ENCODE data around the gene ACSL5. TPM values are rescaled to one million over a fixed set of nuclear protein-coding genes. Genes with fewer than 3 reads are reported as not detected.
"Not testable (repeated sequence)": the region's sequence is repeated elsewhere in the genome, so short reads cannot be mapped to it uniquely, and the experiment has no call there.

ACSL5 gene
- total RNA-seq, 2 experiments from 2014 or later, result 55.0 to 55.1 TPM

GRCh38 chr10:112360308-112361270, 13.3 kb upstream of the ACSL5 start:
- H3K9me3 Mint-ChIP-seq, result no peaks in the 10 kb centered on the region
- H3K4me3 Mint-ChIP-seq, result no peak overlapping the region
- H3K36me3 Mint-ChIP-seq (ENCODE audit: low read depth), result no peaks in the 10 kb centered on the region
- no peak overlapping the region for H3K27ac Mint-ChIP-seq
- ChIA-PET CTCF (no interaction called here), POLR2A (interaction anchor here (2.4 kb wide), 1 partner anchor 15 kb away, joined by 5 read pairs; no protein-coding TSS in a partner anchor)
- no peaks in the 10 kb centered on the region for H3K4me1 Mint-ChIP-seq
- no peak for DNase-seq
- H3K27me3 Mint-ChIP-seq, result no peaks in the 10 kb centered on the region

DNA sequence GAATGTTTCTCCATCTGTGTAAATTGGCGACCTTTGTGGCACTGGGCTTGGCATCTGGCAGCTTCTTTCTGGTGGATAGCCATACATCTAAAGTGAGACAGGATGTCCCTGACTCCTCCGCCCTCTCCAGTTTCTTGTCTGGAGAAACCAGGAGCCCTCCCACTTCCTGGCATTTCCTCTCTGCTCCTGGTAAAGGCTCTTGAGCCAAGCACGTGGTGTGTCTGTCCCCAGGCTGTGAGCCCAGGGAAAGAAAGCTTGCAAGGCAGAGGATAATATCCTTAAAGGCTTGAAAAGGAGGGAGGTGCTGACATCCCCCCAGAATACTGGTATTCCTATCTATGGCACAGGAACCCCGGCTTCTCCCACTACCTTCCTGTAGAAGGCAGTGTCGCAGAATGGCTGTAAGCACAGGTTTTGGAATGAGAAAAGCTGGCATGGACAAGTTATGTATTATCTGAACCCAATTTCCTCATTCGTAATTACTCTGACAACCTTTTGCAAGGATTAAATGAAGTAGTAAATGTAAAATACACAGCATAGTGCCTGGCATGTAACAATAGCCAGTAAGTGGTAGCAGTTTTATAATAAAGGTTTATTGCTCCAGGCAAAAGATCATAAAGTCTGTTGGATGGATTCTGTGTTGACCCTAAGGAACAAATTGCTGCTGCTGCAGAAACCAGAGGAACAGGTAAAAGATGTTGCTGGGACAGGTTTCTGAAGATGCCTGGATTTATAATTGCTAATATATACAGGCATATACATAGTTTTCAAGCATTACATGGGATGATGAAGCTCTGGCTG, 11.8 kb upstream of the ACSL5 start:
- Mint-ChIP-seq H3K27ac (no peak overlapping the region), H3K4me1 (no peaks in the 10 kb centered on the region), H3K27me3 (no peaks in the 10 kb centered on the region), H3K36me3 (ENCODE audit: low read depth) (no peaks in the 10 kb centered on the region), H3K9me3 (no peaks in the 10 kb centered on the region), H3K4me3 (no peak overlapping the region)
- ChIA-PET POLR2A (no interaction called here), CTCF (no interaction called here)
- DNase-seq, result no peak

DNA sequence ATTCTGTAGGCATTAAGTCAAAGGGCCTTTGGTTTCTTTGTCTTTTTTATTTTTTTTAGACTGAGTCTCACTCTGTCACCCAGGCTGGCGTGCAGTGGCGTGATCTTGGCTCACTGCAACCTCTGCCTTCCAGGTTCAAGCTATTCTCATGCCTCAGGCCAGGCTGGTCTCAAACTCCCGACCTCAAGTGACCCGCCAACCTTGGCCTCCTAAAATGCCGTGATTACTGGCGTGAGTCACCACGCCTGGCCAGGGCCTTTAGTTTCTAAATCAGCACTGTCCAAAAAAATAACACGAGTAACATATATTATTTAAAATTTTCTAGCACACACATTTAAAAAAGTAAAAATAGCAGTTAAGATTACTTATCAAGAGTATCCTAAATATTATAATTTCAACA, 11.1 kb upstream of the ACSL5 start:
- H3K9me3 Mint-ChIP-seq, result no peaks in the 10 kb centered on the region
- POLR2A ChIA-PET, result no interaction called here
- no peak for DNase-seq
- peaks cover 3% of the 10 kb centered on the region for H3K4me1 Mint-ChIP-seq
- no peaks in the 10 kb centered on the region for H3K36me3 Mint-ChIP-seq (ENCODE audit: low read depth)
- no peaks in the 10 kb centered on the region for H3K27me3 Mint-ChIP-seq
- H3K27ac Mint-ChIP-seq, result no peak overlapping the region
- CTCF ChIA-PET, result no interaction called here
- no peak overlapping the region for H3K4me3 Mint-ChIP-seq

GRCh38 chr10:112363696-112364688, 9.9 kb upstream of the ACSL5 start:
- CTCF ChIA-PET, result interaction anchor here (0.6 kb wide), 1 partner anchor 35 kb away, joined by 3 read pairs; no protein-coding TSS in a partner anchor
- Mint-ChIP-seq H3K27me3 (no peaks in the 10 kb centered on the region), H3K27ac (no peak overlapping the region), H3K4me3 (no peak overlapping the region), H3K9me3 (no peaks in the 10 kb centered on the region), H3K36me3 (ENCODE audit: low read depth) (no peaks in the 10 kb centered on the region), H3K4me1 (peaks cover 3% of the 10 kb centered on the region)
- POLR2A ChIA-PET, result interaction anchor here (0.9 to 2.2 kb wide), 2 partner anchors 11 to 12 kb away, joined by 5 to 20 read pairs; partner anchors contain the start of gene ACSL5
- DNase-seq, result no peak

DNA sequence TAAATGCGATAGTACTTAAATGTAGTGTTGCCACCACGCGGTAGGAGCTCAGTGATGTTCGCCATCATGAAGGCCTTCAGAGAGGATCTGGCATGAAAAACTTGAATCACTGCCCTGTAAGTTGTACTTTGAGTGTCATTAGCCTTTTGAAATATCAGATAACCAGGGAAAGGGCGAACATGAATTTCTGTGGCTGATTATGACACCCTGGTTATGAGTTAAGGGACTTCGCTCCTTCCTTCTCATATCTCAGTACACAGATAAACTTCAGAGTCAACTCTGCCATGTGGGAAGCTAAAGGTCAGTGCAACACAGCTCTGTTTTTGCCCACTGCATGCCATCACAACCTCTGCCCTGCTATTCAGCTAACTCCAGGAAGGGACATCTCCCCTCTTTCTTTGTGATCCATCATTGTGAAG, 8.9 kb upstream of the ACSL5 start:
- no peaks in the 10 kb centered on the region for H3K27me3 Mint-ChIP-seq
- H3K4me3 Mint-ChIP-seq, result no peak overlapping the region
- no peak overlapping the region for H3K27ac Mint-ChIP-seq
- peaks cover 7% of the 10 kb centered on the region for H3K4me1 Mint-ChIP-seq
- H3K36me3 Mint-ChIP-seq (ENCODE audit: low read depth), result no peaks in the 10 kb centered on the region
- ChIA-PET CTCF (no interaction called here), POLR2A (interaction anchor here (2.2 kb wide), 1 partner anchor 10 kb away, joined by 20 read pairs; the partner anchor contains the start of gene ACSL5)
- no peak for DNase-seq
- H3K9me3 Mint-ChIP-seq, result no peaks in the 10 kb centered on the region

GRCh38 chr10:112365451-112365850, 8.5 kb upstream of the ACSL5 start:
- no peaks in the 10 kb centered on the region for H3K9me3 Mint-ChIP-seq
- peaks cover 7% of the 10 kb centered on the region for H3K4me1 Mint-ChIP-seq
- POLR2A ChIA-PET, result interaction anchor here (2.2 kb wide), 1 partner anchor 10 kb away, joined by 20 read pairs; the partner anchor contains the start of gene ACSL5
- DNase-seq, result no peak
- H3K4me3 Mint-ChIP-seq, result no peak overlapping the region
- CTCF ChIA-PET, result no interaction called here
- H3K27me3 Mint-ChIP-seq, result no peaks in the 10 kb centered on the region
- no peak overlapping the region for H3K27ac Mint-ChIP-seq
- no peaks in the 10 kb centered on the region for H3K36me3 Mint-ChIP-seq (ENCODE audit: low read depth)

DNA sequence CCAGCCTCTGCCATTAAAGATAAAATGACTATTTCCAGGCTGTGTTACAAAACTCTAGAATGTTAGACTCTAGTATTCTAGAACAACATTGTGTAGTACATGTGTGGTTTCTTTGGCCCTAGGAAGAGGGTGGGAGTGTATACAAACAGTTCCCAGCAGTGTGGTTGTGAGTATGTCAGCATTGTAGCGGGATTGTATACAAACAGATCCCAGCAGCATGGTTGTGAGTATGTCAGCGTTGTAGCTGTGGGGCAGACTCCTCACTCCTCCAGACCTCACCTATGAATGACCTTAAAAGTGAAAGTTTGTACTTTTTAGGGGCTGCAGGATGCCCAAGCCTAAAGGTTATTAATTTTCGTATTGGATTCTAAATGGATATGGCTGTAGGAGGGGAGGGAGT, 6.9 kb upstream of the ACSL5 start:
- POLR2A ChIA-PET, result no interaction called here
- Mint-ChIP-seq H3K4me3 (no peak overlapping the region), H3K36me3 (ENCODE audit: low read depth) (no peaks in the 10 kb centered on the region), H3K27ac (no peak overlapping the region), H3K27me3 (no peaks in the 10 kb centered on the region), H3K4me1 (peaks cover 11% of the 10 kb centered on the region), H3K9me3 (peaks cover 4% of the 10 kb centered on the region)
- CTCF ChIA-PET, result interaction anchor here (1.2 kb wide), 1 partner anchor 105 kb away, joined by 4 read pairs; no protein-coding TSS in a partner anchor
- DNase-seq, result no peak

DNA sequence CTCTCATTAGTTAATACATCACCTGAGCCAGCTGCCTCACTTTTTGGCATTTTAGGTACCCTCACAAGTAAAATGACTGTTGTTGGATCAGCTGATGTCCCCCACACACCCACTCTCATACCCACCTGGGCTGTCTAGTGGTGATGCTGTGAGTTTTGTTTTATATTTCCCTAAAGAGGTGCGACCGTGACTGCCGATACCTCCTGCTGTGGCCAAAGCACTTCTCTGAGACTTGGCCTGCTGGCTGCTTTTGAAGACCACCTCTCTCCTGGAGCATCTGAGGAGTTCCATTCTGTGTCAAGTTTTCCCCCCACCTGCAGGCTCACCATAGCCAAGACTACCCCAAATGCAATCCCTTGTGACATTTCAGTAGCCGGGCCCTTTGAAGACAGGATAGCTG, 6.4 kb upstream of the ACSL5 start:
- Mint-ChIP-seq H3K36me3 (ENCODE audit: low read depth) (no peaks in the 10 kb centered on the region), H3K27ac (no peak overlapping the region), H3K4me1 (peaks cover 11% of the 10 kb centered on the region), H3K9me3 (peaks cover 4% of the 10 kb centered on the region), H3K4me3 (no peak overlapping the region), H3K27me3 (no peaks in the 10 kb centered on the region)
- no peak for DNase-seq
- ChIA-PET POLR2A (no interaction called here), CTCF (no interaction called here)

GRCh38 chr10:112369495-112370423, 4.2 kb upstream of the ACSL5 start:
- H3K4me3 Mint-ChIP-seq, result no peak overlapping the region
- H3K9me3 Mint-ChIP-seq, result peaks cover 4% of the 10 kb centered on the region
- peak overlapping the region; percentile 40 for H3K27ac Mint-ChIP-seq
- ChIA-PET CTCF (no interaction called here), POLR2A (interaction anchor here (0.7 to 1.4 kb wide), 2 partner anchors 10 to 20 kb away, joined by 3 to 4 read pairs; no protein-coding TSS in a partner anchor)
- H3K27me3 Mint-ChIP-seq, result no peaks in the 10 kb centered on the region
- H3K36me3 Mint-ChIP-seq (ENCODE audit: low read depth), result no peaks in the 10 kb centered on the region
- H3K4me1 Mint-ChIP-seq, result peaks cover 18% of the 10 kb centered on the region
- peak; percentile 38 for DNase-seq

GRCh38 chr10:112370424-112370819, 3.5 kb upstream of the ACSL5 start:
- Mint-ChIP-seq H3K27ac (no peak overlapping the region), H3K36me3 (ENCODE audit: low read depth) (peaks cover 2% of the 10 kb centered on the region), H3K27me3 (no peaks in the 10 kb centered on the region), H3K9me3 (peaks cover 4% of the 10 kb centered on the region), H3K4me3 (no peak overlapping the region), H3K4me1 (peaks cover 24% of the 10 kb centered on the region)
- POLR2A ChIA-PET, result interaction anchor here (1.4 kb wide), 1 partner anchor 9 kb away, joined by 4 read pairs; no protein-coding TSS in a partner anchor
- CTCF ChIA-PET, result no interaction called here
- DNase-seq, result no peak

DNA sequence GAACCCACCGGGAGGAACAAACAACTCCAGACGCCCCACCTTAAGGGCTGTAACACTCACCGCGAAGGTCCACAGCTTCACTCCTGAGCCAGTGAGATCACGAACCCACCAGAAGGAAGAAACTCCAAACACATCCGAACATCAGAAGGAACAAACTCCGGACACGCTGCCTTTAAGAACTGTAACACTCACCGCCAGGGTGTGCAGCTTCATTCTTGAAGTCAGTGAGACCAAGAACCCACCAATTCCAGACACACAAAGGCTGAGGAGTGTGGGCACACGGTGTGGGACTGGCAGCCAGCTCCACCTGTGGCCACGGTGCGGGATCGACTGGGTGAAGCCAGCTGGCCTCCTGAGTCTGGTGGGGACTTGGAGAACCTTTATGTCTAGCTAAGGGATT, 2.6 kb upstream of the ACSL5 start:
- not testable (repeated sequence) for H3K36me3 Mint-ChIP-seq (ENCODE audit: low read depth); H3K9me3 Mint-ChIP-seq; H3K4me3 Mint-ChIP-seq; H3K27me3 Mint-ChIP-seq; DNase-seq; H3K27ac Mint-ChIP-seq
- ChIA-PET POLR2A (interaction anchor here (1.4 kb wide), 1 partner anchor 188 kb away, joined by 4 read pairs; the partner anchor contains the start of gene GPAM), CTCF (interaction anchor here (1.0 kb wide), 1 partner anchor 13 kb away, joined by 3 read pairs; no protein-coding TSS in a partner anchor)
- peaks cover 27% of the 10 kb centered on the region for H3K4me1 Mint-ChIP-seq
